Activated CD8-positive, alpha-beta T cell treated with anti-CD3 and anti-CD28 coated beads for 36 hours (primary cell): ENCODE data around the gene EGR1. TPM values are rescaled to one million over a fixed set of nuclear protein-coding genes. Genes with fewer than 3 reads are reported as not detected.

Experiments used
- ATAC-seq: fragments of 200-7000 bp; cut with Tn5 transposase; one replicate; pipeline ENCODE4 v1.10.0; 2021; ENCODE audit warnings: mild to moderate bottlenecking, moderate library complexity
- CTCF ChIA-PET: fragments of 350-600 bp; sonication (Branson Sonifier 250); formaldehyde crosslinking; loops from one replicate; lab custom pipeline; 2021; ENCODE audit warnings: antibody characterized with exemption; lab: Charles Lee
- POLR2A ChIA-PET: fragments of 350-600 bp; sonication (Branson Sonifier 250); formaldehyde crosslinking; loops from one replicate; lab custom pipeline; 2021; ENCODE audit warnings: antibody characterized with exemption; lab: Charles Lee
- DNase-seq: peaks from one replicate; pipeline ENCODE4 v3.0.0-alpha.2; 2020
- H3K27ac Mint-ChIP-seq: one replicate; pipeline ENCODE4 v1.8.0; 2021; ENCODE audit warnings: mild to moderate bottlenecking, mixed read lengths
- H3K27me3 Mint-ChIP-seq: one replicate; pipeline ENCODE4 v1.8.0; 2021; ENCODE audit warnings: mixed read lengths
- H3K36me3 Mint-ChIP-seq: one replicate; pipeline ENCODE4 v1.8.0; 2021; ENCODE audit warnings: low read depth, mixed read lengths
- H3K4me1 Mint-ChIP-seq: one replicate; pipeline ENCODE4 v1.8.0; 2021; ENCODE audit warnings: low read depth, mixed read lengths
- H3K4me3 Mint-ChIP-seq: one replicate; pipeline ENCODE4 v1.8.0; 2021; ENCODE audit warnings: mild to moderate bottlenecking, moderate library complexity, mixed read lengths
- H3K9me3 Mint-ChIP-seq: one replicate; pipeline ENCODE4 v1.8.0; 2021; ENCODE audit warnings: mixed read lengths
- CTCF ChIP-seq: fragments of 200-600 bp; IDR thresholded peaks from one replicate; pipeline ENCODE4 v1.8.0; 2022; ENCODE audit warnings: antibody characterized with exemption, mild to moderate bottlenecking
- intact Hi-C: fragments of 100-400 bp; cut with micrococcal nuclease; formaldehyde crosslinking; loops from one replicate; pipeline ENCODE4 v1.10.0; 2022
- total RNA-seq, 2 experiments: library from RNA; stranded (reverse); gene quantifications; one replicate each; pipeline ENCODE4 v1.2.3, GENCODE V29; 2021

The EGR1 gene
- total RNA-seq, 2 experiments from 2014 or later: 46.0 to 46.4 TPM

GRCh38 chr5:138488481-138488945 lies 23.2 kb downstream of the EGR1 start:
- Mint-ChIP-seq H3K4me1 (peaks cover 16% of the 10 kb centered on the region), H3K9me3 (no peaks in the 10 kb centered on the region), H3K36me3 (no peaks in the 10 kb centered on the region), H3K4me3 (no peak overlapping the region), H3K27ac (no peak overlapping the region), H3K27me3 (peaks cover 22% of the 10 kb centered on the region)
- POLR2A ChIA-PET: interaction anchor here (2.2 kb wide), 1 partner anchor 23 kb away, joined by 9 read pairs; the partner anchor contains the start of gene EGR1
- CTCF ChIA-PET: no interaction called here
- no peak for DNase-seq
- ATAC-seq: no peak
- intact Hi-C loops: no loop called here
- TF ChIP-seq CTCF: no peak

GRCh38 chr5:138489683-138490061 lies 24.4 kb downstream of the EGR1 start:
- Mint-ChIP-seq H3K27ac (no peak overlapping the region), H3K4me3 (no peak overlapping the region), H3K36me3 (no peaks in the 10 kb centered on the region), H3K27me3 (peaks cover 22% of the 10 kb centered on the region), H3K4me1 (peaks cover 16% of the 10 kb centered on the region), H3K9me3 (no peaks in the 10 kb centered on the region)
- intact Hi-C loops: no loop called here
- POLR2A ChIA-PET: interaction anchor here (0.8 to 2.2 kb wide), 3 partner anchors 25 to 69 kb away, joined by 3 to 9 read pairs (median 3); partner anchors contain the start of gene EGR1
- CTCF ChIA-PET: interaction anchor here (0.6 to 1.4 kb wide), 3 partner anchors 13 to 15 kb away, joined by 3 read pairs; no protein-coding TSS in a partner anchor
- no peak for TF ChIP-seq CTCF
- DNase-seq: no peak
- no peak for ATAC-seq

- ATAC-seq: no peak
- CTCF ChIA-PET: interaction anchor here (0.8 kb wide), 1 partner anchor 12 kb away, joined by 3 read pairs; no protein-coding TSS in a partner anchor
- peaks cover 22% of the 10 kb centered on the region for H3K27me3 Mint-ChIP-seq
- peak overlapping the region; percentile 26 for H3K4me3 Mint-ChIP-seq
- H3K36me3 Mint-ChIP-seq: no peaks in the 10 kb centered on the region
- no peak for TF ChIP-seq CTCF
- intact Hi-C loops: no loop called here
- DNase-seq: no peak
- H3K9me3 Mint-ChIP-seq: no peaks in the 10 kb centered on the region
- H3K4me1 Mint-ChIP-seq: peaks cover 16% of the 10 kb centered on the region
- no peak overlapping the region for H3K27ac Mint-ChIP-seq
- POLR2A ChIA-PET: interaction anchor here (0.8 to 2.2 kb wide), 2 partner anchors 26 to 32 kb away, joined by 3 to 9 read pairs; partner anchors contain the start of gene EGR1
These were observed 25.5 kb downstream of the EGR1 start for GRCh38 chr5:138490648-138491283.

- Mint-ChIP-seq H3K9me3 (no peaks in the 10 kb centered on the region), H3K4me1 (peaks cover 16% of the 10 kb centered on the region), H3K27ac (no peak overlapping the region), H3K27me3 (peaks cover 22% of the 10 kb centered on the region), H3K4me3 (peak overlapping the region; percentile 26), H3K36me3 (no peaks in the 10 kb centered on the region)
- no peak for TF ChIP-seq CTCF
- ATAC-seq (no peak), DNase-seq (no peak)
- ChIA-PET POLR2A (no interaction called here), CTCF (no interaction called here)
- intact Hi-C loops: no loop called here
These were observed 26.0 kb downstream of the EGR1 start for GRCh38 chr5:138491284-138491648.
